ENCODE measurements around the gene PDE3A. TPM values are rescaled to one million over a fixed set of nuclear protein-coding genes. Genes with fewer than 3 reads are reported as not detected.

PDE3A gene
- total RNA-seq, 2 donors from 2014 or later: 80.7 to 127 TPM

- H3K27ac ChIP-seq: peak overlapping the region in 1 of 2 donors; percentile 56
- TF ChIP-seq, protein P1, sequence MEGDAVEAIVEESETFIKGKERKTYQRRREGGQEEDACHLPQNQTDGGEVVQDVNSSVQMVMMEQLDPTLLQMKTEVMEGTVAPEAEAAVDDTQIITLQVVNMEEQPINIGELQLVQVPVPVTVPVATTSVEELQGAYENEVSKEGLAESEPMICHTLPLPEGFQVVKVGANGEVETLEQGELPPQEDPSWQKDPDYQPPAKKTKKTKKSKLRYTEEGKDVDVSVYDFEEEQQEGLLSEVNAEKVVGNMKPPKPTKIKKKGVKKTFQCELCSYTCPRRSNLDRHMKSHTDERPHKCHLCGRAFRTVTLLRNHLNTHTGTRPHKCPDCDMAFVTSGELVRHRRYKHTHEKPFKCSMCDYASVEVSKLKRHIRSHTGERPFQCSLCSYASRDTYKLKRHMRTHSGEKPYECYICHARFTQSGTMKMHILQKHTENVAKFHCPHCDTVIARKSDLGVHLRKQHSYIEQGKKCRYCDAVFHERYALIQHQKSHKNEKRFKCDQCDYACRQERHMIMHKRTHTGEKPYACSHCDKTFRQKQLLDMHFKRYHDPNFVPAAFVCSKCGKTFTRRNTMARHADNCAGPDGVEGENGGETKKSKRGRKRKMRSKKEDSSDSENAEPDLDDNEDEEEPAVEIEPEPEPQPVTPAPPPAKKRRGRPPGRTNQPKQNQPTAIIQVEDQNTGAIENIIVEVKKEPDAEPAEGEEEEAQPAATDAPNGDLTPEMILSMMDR (IDR thresholded peaks at IDR 0.05): no peak
- peaks cover 0 to 24% of the 10 kb centered on the region in 2 donors for H3K4me1 ChIP-seq
Observed at GRCh38 chr12:20424841-20425240, 56.5 kb downstream of the PDE3A start.

DNA sequence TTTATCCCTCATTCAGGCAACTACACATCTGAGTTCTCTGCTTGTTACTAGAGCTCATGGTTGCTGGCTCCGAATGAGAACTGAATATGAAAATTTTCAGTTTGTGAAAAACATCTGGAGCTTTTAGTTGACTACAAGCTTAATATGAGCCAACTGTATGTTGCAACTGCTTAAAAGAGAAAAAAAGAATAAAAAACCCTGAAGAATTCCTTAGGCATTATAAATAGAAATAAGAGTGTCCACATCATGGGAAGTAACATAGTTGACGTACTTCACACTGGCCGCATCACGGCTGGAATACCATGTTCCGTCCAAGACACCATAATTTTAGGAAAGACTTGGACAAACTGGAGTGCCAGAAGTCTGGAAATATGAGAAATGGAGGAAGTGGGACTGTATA is 57.9 kb downstream of the PDE3A start:
- Histone ChIP-seq H3K4me3 (no peak overlapping the region), H3K27ac (peak overlapping the region; percentile 56 to 59), H3K4me1 (peaks cover 0 to 15% of the 10 kb centered on the region in 2 donors), H3K27me3 (no peaks in the 10 kb centered on the region), H3K36me3 (no peaks in the 10 kb centered on the region), H3K9me3 (no peaks in the 10 kb centered on the region)
- TF ChIP-seq, protein P1 (IDR thresholded peaks at IDR 0.05): no peak
- peak; percentile 85 for DNase-seq (ENCODE audit: low spot score)

More at GRCh38 chr12:20424841-20425240, 56.5 kb downstream of the PDE3A start:
- no peak for DNase-seq (ENCODE audit: low spot score)
- Histone ChIP-seq H3K4me3 (no peak overlapping the region), H3K27me3 (no peaks in the 10 kb centered on the region), H3K9me3 (no peaks in the 10 kb centered on the region), H3K36me3 (no peaks in the 10 kb centered on the region)

GRCh38 chr12:20426957-20427356 is 58.6 kb downstream of the PDE3A start:
- Histone ChIP-seq H3K9me3 (no peaks in the 10 kb centered on the region), H3K36me3 (no peaks in the 10 kb centered on the region), H3K27me3 (no peaks in the 10 kb centered on the region), H3K4me1 (peaks cover 0 to 12% of the 10 kb centered on the region in 2 donors), H3K27ac (peak overlapping the region; percentile 56 to 59), H3K4me3 (no peak overlapping the region)
- no peak for DNase-seq (ENCODE audit: low spot score)
- TF ChIP-seq, protein P1 (IDR thresholded peaks at IDR 0.05): no peak

DNA sequence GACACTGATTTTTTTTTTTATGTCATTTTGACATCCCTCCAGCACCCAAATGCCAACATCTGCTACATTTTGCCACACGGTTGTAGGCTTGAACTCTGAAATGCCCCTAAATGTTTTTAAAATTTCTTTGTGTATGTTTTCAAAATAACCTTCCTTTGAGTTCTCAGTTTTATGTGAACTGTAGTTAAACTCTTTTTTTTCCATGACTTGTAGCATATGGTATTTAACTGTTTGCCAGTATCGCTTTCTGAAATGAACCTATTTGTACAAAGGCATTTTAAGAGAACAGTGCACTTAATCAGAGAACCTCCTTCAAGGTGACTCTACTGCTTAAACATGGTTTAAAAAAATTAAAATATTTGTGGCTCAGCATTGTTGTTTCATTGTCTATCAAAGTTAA is 61.5 kb downstream of the PDE3A start:
- H3K9me3 ChIP-seq: no peaks in the 10 kb centered on the region
- H3K27ac ChIP-seq: peak overlapping the region in 1 of 2 donors; percentile 23
- H3K4me1 ChIP-seq: peaks cover 0 to 16% of the 10 kb centered on the region in 2 donors
- no peak for DNase-seq (ENCODE audit: low spot score)
- no peak overlapping the region for H3K4me3 ChIP-seq
- H3K36me3 ChIP-seq: no peaks in the 10 kb centered on the region
- no peaks in the 10 kb centered on the region for H3K27me3 ChIP-seq
- TF ChIP-seq, protein P1 (IDR thresholded peaks at IDR 0.05): no peak

DNA sequence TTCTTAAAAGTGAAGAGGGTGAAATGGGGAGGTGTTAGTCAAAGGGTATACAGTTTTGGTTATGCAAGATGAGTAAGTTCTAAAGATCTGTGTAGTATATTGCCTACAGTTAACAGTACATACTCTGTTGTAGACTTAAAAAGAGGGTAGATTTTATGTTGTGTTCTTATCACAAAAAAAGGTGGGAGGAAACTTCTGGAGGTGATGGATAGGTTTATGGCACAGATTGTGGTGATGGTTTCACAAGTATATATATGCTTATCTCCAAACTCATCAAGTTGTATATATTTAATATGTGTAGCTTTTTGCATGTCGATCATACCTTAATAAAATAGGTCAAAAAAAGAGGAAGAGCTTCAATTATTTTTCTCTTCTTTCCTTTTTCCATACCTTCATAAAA is 64.0 kb downstream of the PDE3A start:
- H3K27ac ChIP-seq: peak overlapping the region in 1 of 2 donors; percentile 13
- no peaks in the 10 kb centered on the region for H3K36me3 ChIP-seq
- no peaks in the 10 kb centered on the region for H3K9me3 ChIP-seq
- DNase-seq (ENCODE audit: low spot score): no peak
- H3K27me3 ChIP-seq: no peaks in the 10 kb centered on the region
- peaks cover 0 to 32% of the 10 kb centered on the region in 2 donors for H3K4me1 ChIP-seq
- TF ChIP-seq, protein P1 (IDR thresholded peaks at IDR 0.05): no peak
- H3K4me3 ChIP-seq: no peak overlapping the region

DNA sequence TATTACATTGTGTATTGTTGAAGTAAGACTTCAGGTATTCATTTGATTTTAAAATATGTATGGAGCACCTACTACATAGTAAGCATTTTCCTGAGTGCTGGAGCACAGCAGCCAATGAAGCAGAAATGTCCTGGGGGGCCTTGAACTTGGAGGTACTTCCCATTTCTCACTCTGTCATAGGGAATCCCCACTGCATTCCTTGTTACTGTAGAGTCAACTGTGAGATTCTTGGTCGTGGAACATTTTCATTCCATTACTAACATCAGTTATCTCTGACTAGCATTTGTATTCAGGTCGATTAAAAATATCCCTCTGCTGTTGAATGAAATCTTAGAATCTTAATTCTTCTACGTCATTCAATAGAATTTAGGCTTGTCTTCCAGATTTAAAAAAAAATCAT is 66.7 kb downstream of the PDE3A start:
- H3K9me3 ChIP-seq: no peaks in the 10 kb centered on the region
- H3K4me1 ChIP-seq: peaks cover 0 to 54% of the 10 kb centered on the region in 2 donors
- peak overlapping the region; percentile 83 to 89 for H3K27ac ChIP-seq
- H3K4me3 ChIP-seq: no peak overlapping the region
- no peaks in the 10 kb centered on the region for H3K36me3 ChIP-seq
- TF ChIP-seq, protein P1 (IDR thresholded peaks at IDR 0.05): no peak
- no peaks in the 10 kb centered on the region for H3K27me3 ChIP-seq
- DNase-seq (ENCODE audit: low spot score): no peak
